Breast epithelium (tissue), 3 donors: ENCODE measurements around the gene SNAP25.

ENCODE experiments used
- CTCF ChIP-seq, 3 donors: fragments of 450-650 bp; IDR thresholded peaks; one replicate each; pipeline ENCODE4 v1.5.1; 2016 to 2017; ENCODE audit warnings: antibody characterized with exemption in 3 of 3, mild to moderate bottlenecking in 3 of 3, moderate library complexity in 3 of 3
- POLR2A ChIP-seq: fragments of 450-650 bp; IDR thresholded peaks from one replicate; pipeline ENCODE4 v1.6.1; 2016; ENCODE audit warnings: antibody characterized with exemption, mild to moderate bottlenecking, moderate library complexity
- POLR2AphosphoS5 ChIP-seq, 3 donors: sonication (generic); formaldehyde crosslinking; IDR thresholded peaks; one replicate each; pipeline ENCODE4 v1.6.1; 2017; ENCODE audit warnings: antibody characterized with exemption in 3 of 3

- TF ChIP-seq CTCF (IDR thresholded peaks at IDR 0.05) (no peak), POLR2A (no peak), POLR2AphosphoS5 (IDR thresholded peaks at IDR 0.05) (no peak)
Observed at GRCh38 chr20:10190456-10190855, 28.2 kb upstream of the SNAP25 start.
